ENCODE results near the gene RPS3. TPM values are rescaled to one million over a fixed set of nuclear protein-coding genes. Genes with fewer than 3 reads are reported as not detected.

Gene RPS3
- total and polyA plus RNA-seq, 2 of the 13 experiments (the other 11 are each of a cell fraction or from before 2014, with no cell fraction given): 2,143 to 3,616 TPM

GRCh38 chr11:75422248-75423231, 23.2 kb downstream of the RPS3 start (continued):
- TF ChIP-seq ZNF513 (CRISPR knock-in tag; conservative IDR thresholded peaks at IDR 0.05): no peak
- peak; percentile 49; the same call in 1 of the 2 replicates for TF ChIP-seq AHDC1 (CRISPR knock-in tag; IDR thresholded peaks at IDR 0.05; ENCODE audit: borderline replicate concordance)
- no peak for TF ChIP-seq CCAR2 (optimal IDR thresholded peaks at IDR 0.05; ENCODE audit: low read depth, low read length)
- TF ChIP-seq ATAD3A (CRISPR knock-in tag; IDR thresholded peaks at IDR 0.05): no peak
- no peak for TF ChIP-seq GRHL1 (CRISPR knock-in tag; conservative IDR thresholded peaks at IDR 0.05)
- no peak for TF ChIP-seq ZNF720 (CRISPR knock-in tag; IDR thresholded peaks at IDR 0.05)
- no peak for TF ChIP-seq ZNF414 (CRISPR knock-in tag; IDR thresholded peaks at IDR 0.05)
- no peak for TF ChIP-seq ZBTB2 (CRISPR knock-in tag; IDR thresholded peaks at IDR 0.05; ENCODE audit: low read depth)
- 0 out of 2 replicates have a peak, but pooled peaks have one; percentile 23 for TF ChIP-seq KMT2A (CRISPR knock-in tag; IDR thresholded peaks at IDR 0.05)
- no peak for TF ChIP-seq ZNF567 (CRISPR knock-in tag; IDR thresholded peaks at IDR 0.05; ENCODE audit: borderline replicate concordance)
- no peak for TF ChIP-seq AKAP8 (CRISPR knock-in tag; IDR thresholded peaks at IDR 0.05)

Measured in HepG2 (cell line).